Measurements from ENCODE around the gene CCPG1. TPM values are rescaled to one million over a fixed set of nuclear protein-coding genes. Genes with fewer than 3 reads are reported as not detected.
A peak's percentile ranks its signal among the peaks of the same experiment; 100 is the strongest.

CCPG1 gene
- total and polyA plus RNA-seq, 2 of the 13 experiments (the other 11 are each of a cell fraction or from before 2014, with no cell fraction given), result 16.1 to 19.5 TPM

DNA sequence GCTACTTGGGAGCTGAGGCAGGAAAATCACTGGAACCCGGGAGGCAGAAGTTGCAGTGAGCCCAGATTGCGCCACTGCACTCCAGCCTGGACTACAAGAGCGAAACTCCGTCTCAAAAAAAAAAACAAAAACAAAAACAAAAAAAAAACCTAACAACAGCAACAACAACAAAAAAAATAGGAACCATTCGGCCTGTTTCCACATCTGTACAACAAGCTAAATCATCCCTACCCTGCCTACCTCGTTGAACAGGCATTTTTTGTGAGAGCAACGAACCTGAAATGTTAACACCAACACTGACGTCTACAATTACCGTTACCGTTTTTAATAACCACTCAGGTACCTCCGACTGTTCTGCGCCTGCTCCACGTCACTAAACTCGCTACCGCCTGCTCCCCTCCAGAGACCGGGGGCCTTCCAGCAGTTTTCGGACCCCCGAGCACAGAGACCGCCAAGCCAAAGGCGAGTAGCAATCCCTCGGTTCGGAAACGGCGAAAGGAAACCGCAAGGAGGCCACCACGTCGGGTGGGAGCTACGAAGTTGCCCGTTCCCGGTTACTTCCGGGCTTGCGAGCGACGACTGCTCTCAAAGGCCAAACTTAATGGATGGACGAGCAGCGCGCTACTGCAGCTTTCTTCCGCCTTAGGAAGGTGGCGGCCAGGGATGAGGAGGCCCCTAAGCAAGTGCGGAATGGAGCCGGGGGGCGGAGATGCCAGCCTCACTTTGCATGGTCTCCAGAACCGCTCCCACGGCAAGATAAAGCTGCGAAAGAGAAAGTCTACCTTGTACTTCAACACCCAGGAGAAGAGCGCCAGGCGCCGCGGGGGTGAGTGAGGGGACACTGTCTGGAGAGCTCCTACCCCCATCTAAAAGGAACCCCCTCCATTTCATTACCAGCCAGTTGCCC, 89.3 kb downstream of the CCPG1 start, which contains the start of the genes PIGB and PIGBOS1 (continued):
- TF ChIP-seq, protein P1, sequence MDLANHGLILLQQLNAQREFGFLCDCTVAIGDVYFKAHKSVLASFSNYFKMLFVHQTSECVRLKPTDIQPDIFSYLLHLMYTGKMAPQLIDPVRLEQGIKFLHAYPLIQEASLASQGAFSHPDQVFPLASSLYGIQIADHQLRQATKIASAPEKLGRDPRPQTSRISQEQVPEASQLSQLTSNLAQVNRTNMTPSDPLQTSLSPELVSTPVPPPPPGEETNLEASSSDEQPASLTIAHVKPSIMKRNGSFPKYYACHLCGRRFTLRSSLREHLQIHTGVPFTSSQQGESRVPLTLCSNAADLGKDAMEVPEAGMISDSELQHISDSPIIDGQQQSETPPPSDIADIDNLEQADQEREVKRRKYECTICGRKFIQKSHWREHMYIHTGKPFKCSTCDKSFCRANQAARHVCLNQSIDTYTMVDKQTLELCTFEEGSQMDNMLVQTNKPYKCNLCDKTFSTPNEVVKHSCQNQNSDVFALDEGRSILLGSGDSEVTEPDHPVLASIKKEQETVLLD (CRISPR knock-in tag; IDR thresholded peaks at IDR 0.05; ENCODE audit: low read depth), result peak; percentile 82
- TF ChIP-seq YEATS2 (CRISPR knock-in tag; IDR thresholded peaks at IDR 0.05; ENCODE audit: borderline replicate concordance) (peak; percentile 93), TCF12 (IDR thresholded peaks at IDR 0.05) (no peak), TCF12 (CRISPR knock-in tag; IDR thresholded peaks at IDR 0.05) (peak; percentile 46; the same call in 1 of the 2 replicates), SMARCC2 (IDR thresholded peaks at IDR 0.05) (no peak), ZNF382 (CRISPR knock-in tag; IDR thresholded peaks at IDR 0.05; ENCODE audit: borderline replicate concordance) (no peak), ZNF569 (CRISPR knock-in tag; IDR thresholded peaks at IDR 0.05; ENCODE audit: borderline replicate concordance) (no peak), EHMT2 (IDR thresholded peaks at IDR 0.05; ENCODE audit: borderline replicate concordance, low read depth, low read length) (peak; percentile 84; the same call in 1 of the 2 replicates), NFE2L2 (IDR thresholded peaks at IDR 0.05; ENCODE audit: low read length) (no peak), ZNF782 (CRISPR knock-in tag; IDR thresholded peaks at IDR 0.05; ENCODE audit: borderline replicate concordance) (peak; percentile 94; the same call in 1 of the 2 replicates), ZNF331 (CRISPR knock-in tag; IDR thresholded peaks at IDR 0.05) (peak; percentile 78), ZFP37 (CRISPR knock-in tag; IDR thresholded peaks at IDR 0.05; ENCODE audit: borderline replicate concordance) (no peak), HNRNPLL (IDR thresholded peaks at IDR 0.05; ENCODE audit: low read depth, low read length, poor library complexity, severe bottlenecking) (peak; percentile 82), ZNF180 (CRISPR knock-in tag; IDR thresholded peaks at IDR 0.05; ENCODE audit: borderline replicate concordance, low read depth) (no peak)
- TF ChIP-seq, protein P2, sequence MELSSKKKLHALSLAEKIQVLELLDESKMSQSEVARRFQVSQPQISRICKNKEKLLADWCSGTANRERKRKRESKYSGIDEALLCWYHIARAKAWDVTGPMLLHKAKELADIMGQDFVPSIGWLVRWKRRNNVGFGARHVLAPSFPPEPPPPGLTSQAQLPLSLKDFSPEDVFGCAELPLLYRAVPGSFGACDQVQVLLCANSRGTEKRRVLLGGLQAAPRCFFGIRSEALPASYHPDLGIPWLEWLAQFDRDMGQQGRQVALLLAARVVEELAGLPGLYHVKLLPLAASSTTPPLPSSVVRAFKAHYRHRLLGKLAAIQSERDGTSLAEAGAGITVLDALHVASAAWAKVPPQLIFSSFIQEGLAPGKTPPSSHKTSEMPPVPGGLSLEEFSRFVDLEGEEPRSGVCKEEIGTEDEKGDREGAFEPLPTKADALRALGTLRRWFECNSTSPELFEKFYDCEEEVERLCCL (CRISPR knock-in tag; IDR thresholded peaks at IDR 0.05; ENCODE audit: borderline replicate concordance), result 0 out of 2 replicates have a peak, but pooled peaks have one; percentile 43
- TF ChIP-seq, protein P3, sequence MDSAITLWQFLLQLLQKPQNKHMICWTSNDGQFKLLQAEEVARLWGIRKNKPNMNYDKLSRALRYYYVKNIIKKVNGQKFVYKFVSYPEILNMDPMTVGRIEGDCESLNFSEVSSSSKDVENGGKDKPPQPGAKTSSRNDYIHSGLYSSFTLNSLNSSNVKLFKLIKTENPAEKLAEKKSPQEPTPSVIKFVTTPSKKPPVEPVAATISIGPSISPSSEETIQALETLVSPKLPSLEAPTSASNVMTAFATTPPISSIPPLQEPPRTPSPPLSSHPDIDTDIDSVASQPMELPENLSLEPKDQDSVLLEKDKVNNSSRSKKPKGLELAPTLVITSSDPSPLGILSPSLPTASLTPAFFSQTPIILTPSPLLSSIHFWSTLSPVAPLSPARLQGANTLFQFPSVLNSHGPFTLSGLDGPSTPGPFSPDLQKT (CRISPR knock-in tag; IDR thresholded peaks at IDR 0.05; ENCODE audit: borderline replicate concordance), result no peak
- TF ChIP-seq, protein P4, sequence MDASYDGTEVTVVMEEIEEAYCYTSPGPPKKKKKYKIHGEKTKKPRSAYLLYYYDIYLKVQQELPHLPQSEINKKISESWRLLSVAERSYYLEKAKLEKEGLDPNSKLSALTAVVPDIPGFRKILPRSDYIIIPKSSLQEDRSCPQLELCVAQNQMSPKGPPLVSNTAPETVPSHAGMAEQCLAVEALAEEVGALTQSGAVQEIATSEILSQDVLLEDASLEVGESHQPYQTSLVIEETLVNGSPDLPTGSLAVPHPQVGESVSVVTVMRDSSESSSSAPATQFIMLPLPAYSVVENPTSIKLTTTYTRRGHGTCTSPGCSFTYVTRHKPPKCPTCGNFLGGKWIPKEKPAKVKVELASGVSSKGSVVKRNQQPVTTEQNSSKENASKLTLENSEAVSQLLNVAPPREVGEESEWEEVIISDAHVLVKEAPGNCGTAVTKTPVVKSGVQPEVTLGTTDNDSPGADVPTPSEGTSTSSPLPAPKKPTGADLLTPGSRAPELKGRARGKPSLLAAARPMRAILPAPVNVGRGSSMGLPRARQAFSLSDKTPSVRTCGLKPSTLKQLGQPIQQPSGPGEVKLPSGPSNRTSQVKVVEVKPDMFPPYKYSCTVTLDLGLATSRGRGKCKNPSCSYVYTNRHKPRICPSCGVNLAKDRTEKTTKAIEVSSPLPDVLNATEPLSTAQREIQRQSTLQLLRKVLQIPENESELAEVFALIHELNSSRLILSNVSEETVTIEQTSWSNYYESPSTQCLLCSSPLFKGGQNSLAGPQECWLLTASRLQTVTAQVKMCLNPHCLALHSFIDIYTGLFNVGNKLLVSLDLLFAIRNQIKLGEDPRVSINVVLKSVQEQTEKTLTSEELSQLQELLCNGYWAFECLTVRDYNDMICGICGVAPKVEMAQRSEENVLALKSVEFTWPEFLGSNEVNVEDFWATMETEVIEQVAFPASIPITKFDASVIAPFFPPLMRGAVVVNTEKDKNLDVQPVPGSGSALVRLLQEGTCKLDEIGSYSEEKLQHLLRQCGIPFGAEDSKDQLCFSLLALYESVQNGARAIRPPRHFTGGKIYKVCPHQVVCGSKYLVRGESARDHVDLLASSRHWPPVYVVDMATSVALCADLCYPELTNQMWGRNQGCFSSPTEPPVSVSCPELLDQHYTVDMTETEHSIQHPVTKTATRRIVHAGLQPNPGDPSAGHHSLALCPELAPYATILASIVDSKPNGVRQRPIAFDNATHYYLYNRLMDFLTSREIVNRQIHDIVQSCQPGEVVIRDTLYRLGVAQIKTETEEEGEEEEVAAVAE (CRISPR knock-in tag; IDR thresholded peaks at IDR 0.05; ENCODE audit: borderline replicate concordance), result peak; percentile 89; the same call in 1 of the 2 replicates

Measured in HepG2 (cell line).